Heart right ventricle (tissue), 16 donors: ENCODE measurements around the gene PRIM2. TPM values are rescaled to one million over a fixed set of nuclear protein-coding genes. Genes with fewer than 3 reads are reported as not detected.
A peak's percentile ranks its signal among the peaks of the same experiment; 100 is the strongest.
"Not testable (repeated sequence)": the region's sequence is repeated elsewhere in the genome, so short reads cannot be mapped to it uniquely, and the experiment has no call there.

Source experiments
- ATAC-seq, 8 donors: fragments of 200-7000 bp; cut with Tn5 transposase; one replicate each; pipeline ENCODE4 v1.9.1; 2020; ENCODE audit warnings: mild to moderate bottlenecking in 8 of 8, moderate library complexity in 8 of 8, moderate number of reproducible peaks in 1 of 8
- DNase-seq, 2 donors: peaks; one replicate each; pipeline ENCODE4 v3.0.0-alpha.2; 2020
- H3K27ac ChIP-seq, 10 donors: fragments of 200-600 bp; sonication (generic) in 2 of 10; one replicate each; pipeline versions ENCODE4 v1.5.0 to v1.8.0; 2020 to 2022; ENCODE audit warnings: mild to moderate bottlenecking in 3 of 10
- H3K27me3 ChIP-seq, 7 donors: fragments of 200-600 bp; one replicate each; pipeline ENCODE4 v1.8.0; 2021 to 2022; ENCODE audit warnings: mild to moderate bottlenecking in 2 of 7
- H3K36me3 ChIP-seq, 9 donors: fragments of 200-600 bp; sonication (generic) in 1 of 9; one replicate each; pipeline versions ENCODE4 v1.5.0 to v1.8.0; 2020 to 2022; ENCODE audit warnings: mild to moderate bottlenecking in 2 of 9
- H3K4me1 ChIP-seq, 9 donors: fragments of 200-600 bp; sonication (generic) in 1 of 9; one replicate each; pipeline versions ENCODE4 v1.5.0 to v1.8.0; 2020 to 2022; ENCODE audit warnings: mild to moderate bottlenecking in 4 of 9
- H3K4me3 ChIP-seq, 10 donors: fragments of 200-600 bp; sonication (generic) in 2 of 10; one replicate each; pipeline versions ENCODE4 v1.5.0 to v1.8.0; 2020 to 2022; ENCODE audit warnings: mild to moderate bottlenecking in 7 of 10, moderate library complexity in 2 of 10
- H3K9me3 ChIP-seq, 11 donors: fragments of 200-600 bp in 10 of 11; sonication (generic) in 2 of 11; one replicate each; pipeline versions ENCODE4 v1.5.0 to v1.8.0; 2013 to 2022; ENCODE audit warnings: mild to moderate bottlenecking in 2 of 11, control low read depth in 1 of 11, moderate library complexity in 1 of 11
- WGBS, 2 donors: extraction: QIAGEN DNeasy Blood & Tissue Kit; methylation state at CpG; one replicate each; pipeline ENCODE4 v1.1.7; 2013; ENCODE audit warnings: inconsistent platforms in 1 of 2; 5-methylcytosine and 5-hydroxymethylcytosine counted together
- intact Hi-C, 10 donors: fragments of 100-400 bp; cut with DNase I; formaldehyde crosslinking; loops; one replicate each; pipeline versions ENCODE4 v1.11.1 to v1.14.2; 2022
- polyA plus RNA-seq, 2 donors: library from polyadenylated mRNA; stranded (reverse); fragments of 200-250 nt; gene quantifications; one replicate each; pipeline ENCODE4 v1.2.3, GENCODE V29; 2013
- total RNA-seq, 10 donors: library from RNA; stranded (reverse); fragmentation: NEBNext Ultra II Directional in 3 of 10; extraction: Animal tissue kit (Norgen Biotek cat#: 25700) in 3 of 10; gene quantifications; one replicate each; pipeline versions ENCODE4 v1.2.1 to v1.2.4, GENCODE V29; 2021 to 2023
- TF ChIP-seq, protein P1 (sequence below), 9 donors: fragments of 200-600 bp; sonication (generic) in 2 of 9; IDR thresholded peaks; one replicate each; pipeline versions ENCODE4 v1.5.0 to v1.8.0; 2021 to 2022; ENCODE audit warnings: antibody characterized with exemption in 9 of 9, mild to moderate bottlenecking in 5 of 9, moderate library complexity in 1 of 9
- donor health status: Arrhythmogenic right ventricular cardiomyopathy.
- donor health status: ischemic (EF 13 %, LVEDD 7.1; RV severe dilation, severe dysfunction).
- donor health status: healthy with polysubstance abuse.
- donor health status: DM: no; HTN: yes; CAD: no.
- donor health status: DM: no; HTN: no; CAD: no.
- donor health status: ischemic (EF 25% LVEDD 6.9; RV normal size, moderate dysfunction).
- donor health status: ischemic (EF 25% LVEDD 5.7; RV mildly dilated, moderate dysfunction).
- donor health status: healthy.
- donor health status: DM: yes; HTN: yes; CAD: no.
- donor health status: Ischemic cardiomyopathy.
- donor health status: ischemic (EF 35%, LVEDD 5.7; RV mildly dilated, moderate dysfunction).
- donor health status: nonischemic (EF 11% LVEDD 7.7; RV severe dilation, severe dysfunction).
- donor health status: DM: yes; HTN: yes; CAD: no.
- donor health status: PGD.
- donor health status: ischemic (EF 29% LVEDD 5.4; RV normal size, mild dysfunction).
- donor health status: nonischemic (EF 23%, LVEDD 6.1; RV moderate dilation, normal function).

Gene PRIM2
- total and polyA plus RNA-seq, 12 donors, result 2.5 to 5.5 (median 3.8) TPM

DNA sequence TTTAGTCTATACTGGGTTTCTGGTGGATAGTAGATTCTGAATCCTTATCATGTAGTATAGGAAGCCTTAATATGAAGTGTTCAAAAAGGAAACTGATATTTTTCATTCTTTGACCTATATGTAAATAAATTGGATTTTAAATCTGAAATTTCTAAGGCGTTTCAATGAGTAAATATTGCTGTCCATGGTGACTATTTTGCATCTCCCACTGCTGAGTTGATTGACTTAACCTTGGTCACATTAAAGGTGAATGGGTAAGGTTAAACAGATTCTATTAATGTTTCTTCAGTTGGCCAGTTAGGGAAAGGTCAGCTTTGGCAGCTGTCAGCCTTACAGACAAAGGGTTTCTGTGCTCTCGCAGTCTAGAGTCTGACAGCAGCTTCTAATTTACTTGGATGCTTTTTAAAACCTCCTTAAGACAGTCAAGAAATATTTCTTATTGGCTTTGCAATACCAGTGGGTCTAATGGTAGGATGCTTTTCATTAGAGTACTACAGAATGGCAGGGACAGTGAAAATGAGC is 24.8 kb downstream of the PRIM2 start:
- no peaks in the 10 kb centered on the region for H3K36me3 ChIP-seq
- TF ChIP-seq, protein P1, sequence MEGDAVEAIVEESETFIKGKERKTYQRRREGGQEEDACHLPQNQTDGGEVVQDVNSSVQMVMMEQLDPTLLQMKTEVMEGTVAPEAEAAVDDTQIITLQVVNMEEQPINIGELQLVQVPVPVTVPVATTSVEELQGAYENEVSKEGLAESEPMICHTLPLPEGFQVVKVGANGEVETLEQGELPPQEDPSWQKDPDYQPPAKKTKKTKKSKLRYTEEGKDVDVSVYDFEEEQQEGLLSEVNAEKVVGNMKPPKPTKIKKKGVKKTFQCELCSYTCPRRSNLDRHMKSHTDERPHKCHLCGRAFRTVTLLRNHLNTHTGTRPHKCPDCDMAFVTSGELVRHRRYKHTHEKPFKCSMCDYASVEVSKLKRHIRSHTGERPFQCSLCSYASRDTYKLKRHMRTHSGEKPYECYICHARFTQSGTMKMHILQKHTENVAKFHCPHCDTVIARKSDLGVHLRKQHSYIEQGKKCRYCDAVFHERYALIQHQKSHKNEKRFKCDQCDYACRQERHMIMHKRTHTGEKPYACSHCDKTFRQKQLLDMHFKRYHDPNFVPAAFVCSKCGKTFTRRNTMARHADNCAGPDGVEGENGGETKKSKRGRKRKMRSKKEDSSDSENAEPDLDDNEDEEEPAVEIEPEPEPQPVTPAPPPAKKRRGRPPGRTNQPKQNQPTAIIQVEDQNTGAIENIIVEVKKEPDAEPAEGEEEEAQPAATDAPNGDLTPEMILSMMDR (IDR thresholded peaks at IDR 0.05), result no peak
- WGBS, 2 donors, result 78 to 85% methylated on average over 2 of the region's 2 CpGs

DNA sequence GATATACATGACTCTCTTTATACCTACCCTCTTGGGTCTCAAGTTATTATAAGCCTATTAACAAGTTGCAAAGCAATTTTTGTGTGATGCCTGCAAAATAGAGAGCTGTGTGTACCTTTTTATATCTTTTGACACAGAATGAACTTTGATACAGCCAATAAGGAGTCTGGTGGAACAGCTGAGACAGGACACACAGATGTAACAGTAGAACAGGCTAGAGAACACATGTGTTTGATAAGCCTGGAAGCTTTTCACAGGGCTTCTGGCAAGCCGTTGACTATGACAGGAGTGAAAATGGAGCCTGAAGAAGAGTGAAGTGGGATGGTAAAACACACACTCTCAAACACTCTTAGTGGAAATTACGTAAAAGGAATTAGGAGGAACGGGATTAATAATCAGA is 25.9 kb downstream of the PRIM2 start:
- ATAC-seq, result not testable (repeated sequence)

More for the DNA sequence above, 24.8 kb downstream of the PRIM2 start:
- ATAC-seq (no peak), DNase-seq (no peak)
- Histone ChIP-seq H3K4me3 (no peak overlapping the region), H3K27ac (no peak overlapping the region), H3K27me3 (no peaks in the 10 kb centered on the region), H3K9me3 (peaks cover 0 to 6% (median 0%) of the 10 kb centered on the region in 11 donors), H3K4me1 (no peaks in the 10 kb centered on the region)
- intact Hi-C loops, result no loop called here

DNA sequence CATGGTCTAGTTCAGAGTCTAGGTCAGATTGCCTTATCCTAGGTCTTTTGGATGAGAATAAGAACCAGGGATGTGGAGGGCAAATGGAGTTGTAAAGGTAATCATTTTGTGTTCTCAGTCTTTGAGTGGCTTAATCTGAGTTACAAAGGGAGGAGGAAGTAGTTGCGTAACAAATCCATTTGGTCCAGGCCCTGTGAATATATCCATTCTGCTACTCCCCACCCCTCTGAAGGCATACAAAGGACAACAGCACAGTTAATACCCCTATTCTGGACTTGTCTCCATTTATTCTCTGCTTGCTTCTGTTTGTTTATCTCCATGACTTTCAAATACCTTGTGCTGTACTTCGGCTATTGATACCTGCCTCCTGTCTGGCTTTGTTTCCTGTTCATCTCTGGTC is 29.3 kb downstream of the PRIM2 start:
- 98 to 100% methylated on average over 2 of the region's 2 CpGs for WGBS, 2 donors
- DNase-seq, intact Hi-C loops: not testable (repeated sequence)

More for the DNA sequence above, 25.9 kb downstream of the PRIM2 start:
- H3K4me3 ChIP-seq, H3K9me3 ChIP-seq, H3K27ac ChIP-seq, DNase-seq, H3K27me3 ChIP-seq, H3K36me3 ChIP-seq, H3K4me1 ChIP-seq, intact Hi-C loops: not testable (repeated sequence)
- 77 to 85% methylated on average over 3 of the region's 3 CpGs for WGBS, 2 donors

DNA sequence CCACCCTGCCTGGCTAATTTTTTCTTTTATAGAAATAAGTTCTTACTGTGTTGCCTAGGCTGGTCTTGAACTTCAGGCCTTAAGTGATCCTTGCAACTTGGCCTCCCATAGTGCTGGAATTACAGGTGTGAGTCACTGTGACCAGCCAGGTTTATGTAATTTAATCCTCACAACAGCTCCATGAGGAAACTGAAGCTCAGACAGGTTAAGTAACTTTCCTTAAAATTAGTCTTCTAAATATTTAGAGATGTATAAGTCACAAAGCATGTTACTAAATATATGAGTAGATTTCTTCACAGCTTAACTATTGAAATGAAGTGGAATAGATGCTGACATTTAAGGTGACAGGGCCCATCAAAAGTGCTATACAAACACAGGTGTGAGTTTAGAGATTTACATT is 30.2 kb downstream of the PRIM2 start:
- H3K36me3 ChIP-seq, H3K4me3 ChIP-seq, H3K27me3 ChIP-seq, ATAC-seq, H3K9me3 ChIP-seq, H3K27ac ChIP-seq, H3K4me1 ChIP-seq, DNase-seq, intact Hi-C loops: not testable (repeated sequence)

More for the DNA sequence above, 29.3 kb downstream of the PRIM2 start:
- ATAC-seq, H3K4me3 ChIP-seq, H3K27ac ChIP-seq, H3K9me3 ChIP-seq, H3K27me3 ChIP-seq, H3K4me1 ChIP-seq, H3K36me3 ChIP-seq: not testable (repeated sequence)

DNA sequence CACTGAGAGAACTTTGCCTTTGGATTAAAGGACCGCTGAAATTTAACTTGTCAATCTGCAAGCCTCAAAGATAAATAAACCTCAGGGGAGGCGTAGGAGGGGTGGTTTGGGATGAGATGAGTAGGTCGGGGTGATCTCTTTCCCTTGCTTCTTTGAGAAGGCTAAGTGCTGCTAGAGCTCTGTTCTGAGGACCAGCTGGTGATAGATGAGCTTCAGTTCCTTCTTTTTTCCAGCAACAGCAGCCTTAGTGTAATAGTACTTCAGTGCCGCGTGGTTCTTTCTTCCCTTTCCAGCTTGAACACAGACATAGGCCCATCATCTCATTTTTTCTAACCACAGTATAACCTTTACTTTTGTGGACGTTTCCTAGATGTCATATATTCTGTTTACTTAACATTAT is 33.0 kb downstream of the PRIM2 start:
- H3K4me1 ChIP-seq, intact Hi-C loops, H3K27me3 ChIP-seq, DNase-seq, H3K27ac ChIP-seq, H3K36me3 ChIP-seq, H3K9me3 ChIP-seq, H3K4me3 ChIP-seq: not testable (repeated sequence)
- ATAC-seq, result peak in 2 of 8 donors; percentile 30 to 44
- WGBS, 2 donors, result 55 to 68% methylated on average over 6 of the region's 6 CpGs

DNA sequence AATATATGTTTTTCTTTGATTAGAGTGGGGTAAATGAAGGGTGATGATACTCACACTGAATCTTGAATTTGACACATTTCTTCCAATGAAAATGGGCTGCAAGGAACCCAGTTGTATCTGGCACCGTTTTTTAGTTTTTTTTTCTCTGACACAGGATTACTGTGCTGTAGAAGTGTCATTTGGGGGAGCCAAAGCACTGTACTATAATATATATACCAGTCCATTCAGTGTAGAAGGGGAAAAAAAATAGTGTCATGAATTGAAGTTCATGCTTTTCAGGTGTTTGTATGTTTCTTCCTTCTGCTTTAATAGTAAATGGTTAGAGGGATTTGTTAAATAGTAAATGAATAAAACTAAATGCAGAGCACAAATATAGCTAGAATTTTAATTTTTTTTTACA is 35.2 kb downstream of the PRIM2 start:
- DNase-seq, H3K4me3 ChIP-seq, H3K36me3 ChIP-seq, H3K27me3 ChIP-seq, H3K9me3 ChIP-seq, intact Hi-C loops, H3K27ac ChIP-seq, H3K4me1 ChIP-seq, ATAC-seq: not testable (repeated sequence)
- TF ChIP-seq, protein P1 (IDR thresholded peaks at IDR 0.05), result peak in 1 of 9 donors; percentile 21
- 36 to 50% methylated on average over 1 of the region's 1 CpG for WGBS, 2 donors

DNA sequence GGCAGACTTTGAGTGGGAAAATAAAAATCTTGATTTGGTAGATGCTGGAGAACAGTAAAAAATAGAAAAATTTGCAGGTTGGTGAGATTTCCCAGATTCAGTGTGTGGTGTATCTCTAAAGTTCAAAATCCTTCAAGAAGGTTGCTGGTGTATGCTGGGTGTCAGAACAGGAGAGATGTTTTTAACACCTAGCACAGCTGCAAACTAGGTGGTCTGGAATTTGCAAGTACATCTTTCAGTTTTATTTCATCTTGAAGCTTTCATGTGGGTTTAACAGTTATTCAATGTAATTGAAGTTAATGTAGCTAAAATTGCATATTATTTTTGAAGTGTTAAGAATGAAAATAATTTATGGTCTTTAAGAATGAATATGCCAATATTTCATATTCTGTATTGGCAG is 40.9 kb downstream of the PRIM2 start:
- H3K4me1 ChIP-seq, DNase-seq, H3K9me3 ChIP-seq, intact Hi-C loops, H3K36me3 ChIP-seq, H3K4me3 ChIP-seq, H3K27me3 ChIP-seq, ATAC-seq, H3K27ac ChIP-seq: not testable (repeated sequence)

DNA sequence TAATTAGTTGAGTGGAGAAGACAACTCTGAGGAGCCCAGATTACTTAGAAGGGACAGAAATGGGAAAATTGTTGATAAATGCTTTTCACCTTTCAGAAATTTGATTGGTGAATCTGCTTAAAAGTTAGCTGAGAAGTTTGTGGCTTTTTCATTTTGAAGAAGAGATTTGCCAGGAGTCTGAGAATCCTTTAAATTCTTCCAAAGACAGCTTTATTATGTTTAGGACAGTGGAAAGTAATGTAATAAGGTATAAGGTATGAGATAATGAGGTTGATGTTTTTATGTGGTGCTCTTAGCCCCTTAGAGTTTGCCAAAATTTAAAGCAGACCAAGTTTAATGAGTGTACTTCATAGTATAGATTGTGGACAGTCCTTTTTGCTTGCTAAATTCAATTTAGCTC is 42.3 kb downstream of the PRIM2 start:
- H3K4me3 ChIP-seq, ATAC-seq, H3K4me1 ChIP-seq, H3K27me3 ChIP-seq, H3K36me3 ChIP-seq, DNase-seq, H3K9me3 ChIP-seq, H3K27ac ChIP-seq, intact Hi-C loops: not testable (repeated sequence)

DNA sequence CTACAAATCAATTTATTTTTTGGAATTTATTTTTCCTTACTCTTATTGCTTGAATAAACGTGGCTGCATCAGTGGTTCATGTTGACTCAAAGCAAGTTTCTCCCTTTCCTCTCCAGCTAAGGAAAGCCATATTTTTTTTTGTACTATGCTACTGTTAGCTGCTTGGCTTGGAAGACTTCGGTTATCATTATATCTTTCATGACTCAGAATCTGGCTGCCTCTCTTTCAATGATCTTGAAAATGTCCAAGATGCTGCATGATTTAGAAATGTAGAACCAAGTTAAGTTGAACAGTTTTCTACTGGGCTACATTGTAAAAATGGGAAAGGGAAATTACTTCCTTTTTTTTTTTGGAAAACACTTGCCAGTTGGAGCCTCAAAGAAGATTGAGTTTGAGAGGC is 44.9 kb downstream of the PRIM2 start:
- WGBS, 2 donors, result 64 to 79% methylated on average over 2 of the region's 2 CpGs
- DNase-seq, H3K4me3 ChIP-seq, H3K27me3 ChIP-seq, H3K9me3 ChIP-seq, H3K27ac ChIP-seq, H3K4me1 ChIP-seq, H3K36me3 ChIP-seq, ATAC-seq, intact Hi-C loops: not testable (repeated sequence)

DNA sequence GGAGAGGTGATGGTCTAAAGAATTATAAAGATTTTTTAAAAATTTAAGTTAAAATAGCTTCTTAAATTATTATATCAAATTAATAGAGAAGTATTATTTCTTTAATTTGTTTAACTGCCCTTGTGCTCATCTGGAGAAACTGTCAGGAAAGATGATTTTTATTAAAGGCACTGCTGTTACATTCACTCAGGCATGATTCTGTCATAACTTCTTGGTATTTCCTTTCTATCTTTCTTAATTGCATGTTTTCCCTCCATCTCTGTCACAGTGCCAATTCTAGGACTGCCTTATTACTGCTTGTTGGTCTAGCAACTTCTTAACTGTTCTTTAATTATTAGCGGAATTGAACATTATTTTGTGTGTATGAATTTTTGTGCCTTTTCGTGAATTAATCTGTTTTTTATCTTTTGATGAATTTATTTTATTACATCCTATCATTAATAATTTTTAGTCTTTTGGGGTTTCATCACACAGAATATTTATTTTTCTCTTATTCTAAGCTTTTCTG is 47.7 kb downstream of the PRIM2 start:
- H3K9me3 ChIP-seq, ATAC-seq, H3K4me1 ChIP-seq, H3K36me3 ChIP-seq, H3K27ac ChIP-seq, intact Hi-C loops, H3K4me3 ChIP-seq, DNase-seq, H3K27me3 ChIP-seq: not testable (repeated sequence)
- WGBS, 2 donors, result 83 to 97% methylated on average over 2 of the region's 2 CpGs
